ENCODE measurements around the gene IQSEC1. TPM values are rescaled to one million over a fixed set of nuclear protein-coding genes. Genes with fewer than 3 reads are reported as not detected.
A peak's percentile ranks its signal among the peaks of the same experiment; 100 is the strongest.

The IQSEC1 gene
- total and polyA plus RNA-seq, 2 donors (not counting 1 experiment from before 2014, with no cell fraction given): 96.7 to 222 TPM

DNA sequence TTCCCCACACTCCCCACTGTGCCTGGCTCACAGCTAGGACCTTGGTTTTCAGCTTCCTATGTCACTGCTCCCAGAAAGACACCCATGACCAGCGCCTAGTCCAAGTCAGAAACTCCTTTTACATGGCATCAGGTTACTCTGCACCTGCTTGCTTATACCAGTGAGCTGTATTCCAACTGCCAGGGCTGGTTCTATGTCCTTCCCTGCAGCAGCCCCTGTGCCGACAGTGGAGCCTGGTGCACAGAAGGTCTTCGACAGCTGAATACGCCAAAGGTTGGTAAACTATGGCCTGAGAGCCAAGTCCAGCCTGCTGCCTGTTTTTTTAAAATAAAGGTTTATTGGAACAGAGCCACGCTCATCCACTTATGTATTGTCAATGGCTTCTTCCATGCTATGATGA is 102.5 kb downstream of the IQSEC1 start:
- Histone ChIP-seq H3K4me1 (ENCODE audit: control insufficient read depth in 2 of 2, insufficient read depth in 2 of 2, low read length in 2 of 2) (peaks cover 46 to 78% of the 10 kb centered on the region in 2 donors), H3K9ac (ENCODE audit: low read length) (no peak overlapping the region), H2AFZ (ENCODE audit: insufficient read depth, low read depth, low read length, poor library complexity, severe bottlenecking) (no peak overlapping the region), H4K20me1 (ENCODE audit: control insufficient read depth, insufficient read depth, low read length, poor library complexity, severe bottlenecking) (peaks cover 97% of the 10 kb centered on the region), H3K9me3 (ENCODE audit: control extremely low read depth in 1 of 3, control insufficient read depth in 2 of 3, insufficient read depth in 1 of 3, low read length in 2 of 3) (no peaks in the 10 kb centered on the region), H3K36me3 (replicated peaks in 1 of 2; ENCODE audit: control extremely low read depth in 1 of 2, control insufficient read depth in 1 of 2, extremely low read depth in 1 of 2, insufficient read depth in 2 of 2, low read length in 1 of 2) (peaks cover 0 to 57% of the 10 kb centered on the region in 2 experiments), H3K27ac (ENCODE audit: low read length in 2 of 2) (no peak overlapping the region), H3K4me3 (ENCODE audit: control extremely low read depth in 1 of 5, extremely low read depth in 1 of 5, insufficient read depth in 1 of 5, low read depth in 2 of 5, low read length in 4 of 5) (no peak overlapping the region), H3K4me2 (replicated peaks; ENCODE audit: low read depth, low read length, poor library complexity, severe bottlenecking) (no peak overlapping the region), H3K27me3 (replicated peaks in 1 of 4; ENCODE audit: control extremely low read depth in 1 of 4, control insufficient read depth in 3 of 4, insufficient read depth in 4 of 4, low read length in 3 of 4) (no peaks in the 10 kb centered on the region), H3K79me2 (ENCODE audit: control insufficient read depth, insufficient read depth, low read length) (peaks cover 97% of the 10 kb centered on the region)
- Mint-ChIP-seq H3K4me1 (peaks cover 75% of the 10 kb centered on the region), H3K27ac (peak overlapping the region; percentile 28), H3K4me3 (no peak overlapping the region), H3K27me3 (no peaks in the 10 kb centered on the region), H3K9me3 (ENCODE audit: insufficient read depth) (no peaks in the 10 kb centered on the region)
- intact Hi-C loops (cut with micrococcal nuclease): no loop called here
- 97% methylated on average over 4 of the region's 5 CpGs for WGBS (ENCODE audit: insufficient coverage)
- CTCF ChIA-PET: interaction anchor here (0.8 to 1.6 kb wide), 6 partner anchors 10 to 25 kb away, joined by 3 to 9 read pairs (median 4); no protein-coding TSS in a partner anchor
- TF ChIP-seq, protein P1, sequence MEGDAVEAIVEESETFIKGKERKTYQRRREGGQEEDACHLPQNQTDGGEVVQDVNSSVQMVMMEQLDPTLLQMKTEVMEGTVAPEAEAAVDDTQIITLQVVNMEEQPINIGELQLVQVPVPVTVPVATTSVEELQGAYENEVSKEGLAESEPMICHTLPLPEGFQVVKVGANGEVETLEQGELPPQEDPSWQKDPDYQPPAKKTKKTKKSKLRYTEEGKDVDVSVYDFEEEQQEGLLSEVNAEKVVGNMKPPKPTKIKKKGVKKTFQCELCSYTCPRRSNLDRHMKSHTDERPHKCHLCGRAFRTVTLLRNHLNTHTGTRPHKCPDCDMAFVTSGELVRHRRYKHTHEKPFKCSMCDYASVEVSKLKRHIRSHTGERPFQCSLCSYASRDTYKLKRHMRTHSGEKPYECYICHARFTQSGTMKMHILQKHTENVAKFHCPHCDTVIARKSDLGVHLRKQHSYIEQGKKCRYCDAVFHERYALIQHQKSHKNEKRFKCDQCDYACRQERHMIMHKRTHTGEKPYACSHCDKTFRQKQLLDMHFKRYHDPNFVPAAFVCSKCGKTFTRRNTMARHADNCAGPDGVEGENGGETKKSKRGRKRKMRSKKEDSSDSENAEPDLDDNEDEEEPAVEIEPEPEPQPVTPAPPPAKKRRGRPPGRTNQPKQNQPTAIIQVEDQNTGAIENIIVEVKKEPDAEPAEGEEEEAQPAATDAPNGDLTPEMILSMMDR (IDR thresholded peaks at IDR 0.05): no peak
- DNase-seq (no peak), ATAC-seq (ENCODE audit: low read depth) (no peak)
- POLR2A ChIA-PET: no interaction called here

DNA sequence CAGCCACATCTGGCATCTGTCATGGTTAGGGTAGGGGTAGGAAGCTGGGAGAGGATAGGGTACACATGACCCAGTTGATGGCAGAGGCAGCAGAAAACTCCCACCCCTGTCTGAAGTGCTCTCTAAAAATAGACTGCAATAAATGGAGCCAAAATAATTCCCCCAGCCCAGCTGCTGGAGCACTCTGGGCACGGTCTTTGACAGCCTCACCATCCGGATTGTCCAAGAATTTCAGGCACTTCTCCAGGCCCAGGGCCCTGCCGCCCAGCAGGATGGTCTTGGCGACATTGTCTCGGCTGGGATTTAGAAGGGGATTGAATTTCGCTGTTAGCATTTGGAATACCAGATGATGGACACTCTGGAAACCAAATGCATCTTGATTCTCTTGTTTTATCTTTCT is 103.7 kb downstream of the IQSEC1 start:
- CTCF ChIA-PET: interaction anchor here (1.4 to 1.6 kb wide), 2 partner anchors 9 to 16 kb away, joined by 5 to 9 read pairs; no protein-coding TSS in a partner anchor

More for the DNA sequence above, 103.7 kb downstream of the IQSEC1 start:
- no peak overlapping the region for H3K4me3 ChIP-seq (ENCODE audit: control extremely low read depth in 1 of 5, extremely low read depth in 1 of 5, insufficient read depth in 1 of 5, low read depth in 2 of 5, low read length in 4 of 5)
- ATAC-seq (ENCODE audit: low read depth) (no peak), DNase-seq (no peak)
- H3K36me3 ChIP-seq (replicated peaks in 1 of 2; ENCODE audit: control extremely low read depth in 1 of 2, control insufficient read depth in 1 of 2, extremely low read depth in 1 of 2, insufficient read depth in 2 of 2, low read length in 1 of 2): peaks cover 0 to 59% of the 10 kb centered on the region in 2 experiments
- intact Hi-C loops (cut with micrococcal nuclease): loop anchor here (5.0 kb wide), 1 partner anchor 157 kb away; no protein-coding TSS in a partner anchor
- H3K9ac ChIP-seq (ENCODE audit: low read length): no peak overlapping the region
- TF ChIP-seq, protein P1 (IDR thresholded peaks at IDR 0.05): no peak
- no peak for TF ChIP-seq EZH2 (IDR thresholded peaks at IDR 0.05; ENCODE audit: borderline replicate concordance, insufficient read depth, low read depth, low read length, poor library complexity, severe bottlenecking)
- peaks cover 47 to 78% of the 10 kb centered on the region in 2 donors for H3K4me1 ChIP-seq (ENCODE audit: control insufficient read depth in 2 of 2, insufficient read depth in 2 of 2, low read length in 2 of 2)
- POLR2A ChIA-PET: no interaction called here
- Mint-ChIP-seq H3K9me3 (ENCODE audit: insufficient read depth) (no peaks in the 10 kb centered on the region), H3K27ac (peak overlapping the region; percentile 38), H3K4me3 (peak overlapping the region; percentile 86), H3K4me1 (peaks cover 75% of the 10 kb centered on the region), H3K27me3 (no peaks in the 10 kb centered on the region)
- peaks cover 97% of the 10 kb centered on the region for H3K79me2 ChIP-seq (ENCODE audit: control insufficient read depth, insufficient read depth, low read length)
- peaks cover 97% of the 10 kb centered on the region for H4K20me1 ChIP-seq (ENCODE audit: control insufficient read depth, insufficient read depth, low read length, poor library complexity, severe bottlenecking)
- H2AFZ ChIP-seq (ENCODE audit: insufficient read depth, low read depth, low read length, poor library complexity, severe bottlenecking): no peak overlapping the region
- no peak overlapping the region for H3K27ac ChIP-seq (ENCODE audit: low read length in 2 of 2)
- H3K27me3 ChIP-seq (replicated peaks in 1 of 4; ENCODE audit: control extremely low read depth in 1 of 4, control insufficient read depth in 3 of 4, insufficient read depth in 4 of 4, low read length in 3 of 4): no peaks in the 10 kb centered on the region
- H3K9me3 ChIP-seq (ENCODE audit: control extremely low read depth in 1 of 3, control insufficient read depth in 2 of 3, insufficient read depth in 1 of 3, low read length in 2 of 3): no peaks in the 10 kb centered on the region
- no peak overlapping the region for H3K4me2 ChIP-seq (replicated peaks; ENCODE audit: low read depth, low read length, poor library complexity, severe bottlenecking)
- whole genome bisulfite sequencing (ENCODE audit: insufficient coverage): 99% methylated on average over 6 of the region's 6 CpGs
